SK-N-MC (cell line): Measurements from ENCODE around the gene IQCN.

Source experiments
- DNase-seq: peaks from one replicate; pipeline ENCODE4 v3.0.0-alpha.2; 2011; ENCODE audit warnings: low read depth, low spot score
- H3K27ac ChIP-seq: fragments of 200-600 bp; sonication (generic); 2 replicates; pipeline ENCODE4 v1.5.1; 2016; ENCODE audit warnings: mixed run types
- H3K36me3 ChIP-seq: fragments of 200-600 bp; sonication (generic); 2 replicates; pipeline ENCODE4 v1.6.1; 2017; ENCODE audit warnings: antibody characterized with exemption, low read length, mixed read lengths; ENCODE audit not compliant: insufficient read depth
- H3K4me3 ChIP-seq: fragments of 200-600 bp; sonication (generic); 2 replicates; pipeline ENCODE4 v1.5.1; 2016
- H3K9ac ChIP-seq: fragments of 200-600 bp; sonication (generic); 2 replicates; pipeline ENCODE4 v1.8.0; 2017; ENCODE audit warnings: mixed run types, mixed read lengths; ENCODE audit not compliant: insufficient read length
- H3K9me3 ChIP-seq: fragments of 200-600 bp; sonication (generic); 2 replicates; pipeline ENCODE4 v1.6.1; 2017; ENCODE audit warnings: low read depth, mild to moderate bottlenecking, antibody characterized with exemption, low read length, moderate library complexity, mixed read lengths
- EZH2 ChIP-seq: fragments of 200-600 bp; sonication (generic); IDR thresholded peaks from one replicate; pipeline ENCODE4 v1.6.1; 2017; ENCODE audit warnings: antibody characterized with exemption
- FOXP2 ChIP-seq: optimal IDR thresholded peaks from 2 replicates; pipeline ENCODE3; 2011; ENCODE audit warnings: mild to moderate bottlenecking, moderate library complexity; ENCODE audit not compliant: insufficient read depth; ENCODE audit errors: extremely low read length, control extremely low read depth
- POLR2AphosphoS5 ChIP-seq: IDR thresholded peaks from 2 replicates; pipeline ENCODE4 v1.6.1; 2012; ENCODE audit warnings: mild to moderate bottlenecking, low read depth, low read length, borderline replicate concordance

IQCN gene

DNA sequence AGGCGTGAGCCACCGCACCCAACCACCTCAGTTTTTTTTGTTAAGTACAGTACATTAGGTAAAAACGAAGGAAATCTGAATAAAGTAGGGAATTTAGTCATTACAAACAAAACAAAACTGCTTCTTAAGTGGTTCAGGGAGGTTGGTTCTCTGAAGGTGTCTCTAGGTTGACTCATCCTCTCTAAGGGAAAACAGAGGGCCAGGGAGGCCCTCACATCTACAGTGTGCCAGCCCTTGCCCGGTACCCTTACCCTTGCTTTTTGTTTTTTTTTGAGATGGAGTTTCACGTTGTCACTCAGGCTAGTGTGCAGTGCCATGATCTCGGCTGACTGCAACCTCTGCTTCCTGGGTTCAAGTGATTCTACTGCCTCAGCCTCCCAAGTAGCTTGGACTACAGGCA, 24.3 kb upstream of the IQCN start:
- Histone ChIP-seq H3K27ac (no peak overlapping the region), H3K4me3 (no peak overlapping the region), H3K9ac (no peak overlapping the region), H3K36me3 (no peaks in the 10 kb centered on the region), H3K9me3 (no peaks in the 10 kb centered on the region)
- no peak for TF ChIP-seq EZH2
- no peak for DNase-seq

DNA sequence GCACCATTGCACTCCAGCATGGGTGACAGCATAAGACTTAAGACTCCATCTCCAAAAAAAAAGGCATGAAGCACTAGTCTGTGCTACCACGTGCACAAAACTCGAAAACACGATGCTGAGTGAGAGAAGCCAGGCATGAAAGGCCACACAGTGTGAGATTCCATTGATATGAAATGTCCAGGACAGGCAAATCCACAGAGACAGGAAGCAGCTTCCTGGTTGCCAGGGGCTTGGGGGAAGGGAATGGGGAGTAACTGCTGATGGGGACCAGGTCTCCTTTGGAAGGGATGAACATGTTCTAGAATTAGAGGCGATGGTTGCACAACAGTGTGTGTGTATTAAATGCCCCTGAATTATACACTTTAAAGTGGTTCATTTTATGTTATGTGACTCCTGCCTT, 23.1 kb upstream of the IQCN start:
- H3K9me3 ChIP-seq: no peaks in the 10 kb centered on the region
- no peaks in the 10 kb centered on the region for H3K36me3 ChIP-seq
- no peak for TF ChIP-seq FOXP2
- TF ChIP-seq POLR2AphosphoS5: no peak
- no peak for TF ChIP-seq EZH2
- DNase-seq: no peak
- H3K4me3 ChIP-seq: no peak overlapping the region
- no peak overlapping the region for H3K27ac ChIP-seq
- H3K9ac ChIP-seq: no peak overlapping the region

DNA sequence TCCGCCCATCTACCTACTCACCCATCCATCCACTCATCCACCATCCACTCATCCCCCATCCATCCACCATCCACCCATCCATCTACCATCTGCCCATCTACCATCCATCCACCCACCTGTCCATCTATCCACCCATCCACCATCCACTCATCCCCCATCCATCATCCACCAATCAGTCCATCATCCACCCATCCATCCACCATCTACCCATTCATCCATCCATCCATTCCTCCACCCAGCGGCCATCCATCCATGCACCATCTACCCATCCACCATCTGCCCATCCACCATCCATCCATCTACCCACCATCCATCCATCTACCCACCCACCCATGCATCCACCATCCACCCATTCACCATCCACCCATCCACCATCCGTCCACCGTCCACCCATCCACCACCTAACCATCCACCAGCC, 20.8 kb upstream of the IQCN start:
- no peaks in the 10 kb centered on the region for H3K9me3 ChIP-seq
- H3K9ac ChIP-seq: no peak overlapping the region
- no peak overlapping the region for H3K4me3 ChIP-seq
- DNase-seq: no peak
- H3K27ac ChIP-seq: no peak overlapping the region
- no peaks in the 10 kb centered on the region for H3K36me3 ChIP-seq
- no peak for TF ChIP-seq EZH2
- TF ChIP-seq FOXP2: no peak
- no peak for TF ChIP-seq POLR2AphosphoS5

DNA sequence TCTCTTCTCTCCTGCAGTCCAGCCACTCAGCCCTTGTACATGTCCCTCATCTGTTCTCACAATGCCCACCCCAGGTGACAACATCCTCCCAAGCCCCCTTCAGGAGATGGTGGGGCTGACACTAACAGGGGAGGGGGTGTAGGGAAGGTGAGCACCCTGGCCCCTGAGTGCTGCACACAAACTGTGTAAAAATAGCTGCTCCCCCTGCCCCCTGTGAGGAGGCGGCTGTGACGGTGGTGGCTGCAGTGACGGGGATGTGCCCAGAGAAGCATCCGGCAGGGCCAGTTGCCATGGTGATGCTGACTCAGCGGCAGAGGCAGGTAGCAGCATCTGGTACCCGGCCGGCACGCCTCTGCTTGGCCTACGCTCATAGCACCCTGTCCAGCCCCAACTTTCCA, 20.2 kb upstream of the IQCN start:
- no peaks in the 10 kb centered on the region for H3K36me3 ChIP-seq
- H3K9me3 ChIP-seq: no peaks in the 10 kb centered on the region
- TF ChIP-seq FOXP2: no peak
- TF ChIP-seq POLR2AphosphoS5: no peak
- TF ChIP-seq EZH2: no peak
- DNase-seq: no peak
- no peak overlapping the region for H3K27ac ChIP-seq
- H3K4me3 ChIP-seq: no peak overlapping the region
- no peak overlapping the region for H3K9ac ChIP-seq

DNA sequence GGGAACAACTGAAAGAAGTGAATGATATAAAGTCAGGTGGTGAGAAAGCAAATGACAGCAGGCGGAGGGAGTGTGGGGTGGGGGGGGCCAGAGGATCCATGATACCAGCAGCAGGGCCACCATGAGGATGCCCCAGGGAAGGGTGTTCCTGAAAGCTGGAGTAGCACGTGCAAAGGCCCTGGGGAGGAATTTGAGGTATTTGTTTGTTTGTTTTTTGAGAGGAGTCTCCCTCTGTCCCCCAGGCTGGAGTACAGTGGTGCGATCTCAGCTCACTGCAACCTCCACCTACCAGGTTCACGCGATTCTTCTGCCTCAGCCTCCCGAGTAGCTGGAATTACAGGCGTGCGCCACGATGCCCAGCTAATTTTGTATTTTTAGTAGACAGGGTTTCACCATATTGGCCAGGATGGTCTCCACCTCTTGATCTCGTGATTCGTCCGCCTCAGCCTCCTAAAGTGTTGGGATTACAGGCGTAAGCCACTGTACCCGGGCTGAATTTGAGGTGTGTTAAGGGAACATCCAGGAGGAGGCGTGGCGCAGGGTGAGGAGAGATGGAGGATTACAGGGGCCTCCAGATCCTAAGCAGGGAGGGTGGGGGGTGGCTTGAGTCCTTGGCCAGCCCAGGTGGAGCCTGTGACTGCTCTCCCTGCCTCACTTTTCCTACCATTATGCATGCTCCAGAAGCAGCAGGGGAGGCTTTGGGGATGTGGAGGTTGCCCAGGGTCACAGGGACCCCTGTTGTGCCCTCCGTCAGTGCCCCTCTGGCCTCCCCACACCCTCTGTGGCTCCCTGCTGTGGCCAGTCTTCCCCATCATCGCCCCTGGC, 19.6 kb upstream of the IQCN start:
- Histone ChIP-seq H3K36me3 (no peaks in the 10 kb centered on the region), H3K27ac (peak overlapping the region; percentile 94; the same call in 1 of the 2 replicates), H3K9ac (no peak overlapping the region), H3K4me3 (no peak overlapping the region), H3K9me3 (no peaks in the 10 kb centered on the region)
- TF ChIP-seq FOXP2 (no peak), EZH2 (no peak), POLR2AphosphoS5 (no peak)
- no peak for DNase-seq

DNA sequence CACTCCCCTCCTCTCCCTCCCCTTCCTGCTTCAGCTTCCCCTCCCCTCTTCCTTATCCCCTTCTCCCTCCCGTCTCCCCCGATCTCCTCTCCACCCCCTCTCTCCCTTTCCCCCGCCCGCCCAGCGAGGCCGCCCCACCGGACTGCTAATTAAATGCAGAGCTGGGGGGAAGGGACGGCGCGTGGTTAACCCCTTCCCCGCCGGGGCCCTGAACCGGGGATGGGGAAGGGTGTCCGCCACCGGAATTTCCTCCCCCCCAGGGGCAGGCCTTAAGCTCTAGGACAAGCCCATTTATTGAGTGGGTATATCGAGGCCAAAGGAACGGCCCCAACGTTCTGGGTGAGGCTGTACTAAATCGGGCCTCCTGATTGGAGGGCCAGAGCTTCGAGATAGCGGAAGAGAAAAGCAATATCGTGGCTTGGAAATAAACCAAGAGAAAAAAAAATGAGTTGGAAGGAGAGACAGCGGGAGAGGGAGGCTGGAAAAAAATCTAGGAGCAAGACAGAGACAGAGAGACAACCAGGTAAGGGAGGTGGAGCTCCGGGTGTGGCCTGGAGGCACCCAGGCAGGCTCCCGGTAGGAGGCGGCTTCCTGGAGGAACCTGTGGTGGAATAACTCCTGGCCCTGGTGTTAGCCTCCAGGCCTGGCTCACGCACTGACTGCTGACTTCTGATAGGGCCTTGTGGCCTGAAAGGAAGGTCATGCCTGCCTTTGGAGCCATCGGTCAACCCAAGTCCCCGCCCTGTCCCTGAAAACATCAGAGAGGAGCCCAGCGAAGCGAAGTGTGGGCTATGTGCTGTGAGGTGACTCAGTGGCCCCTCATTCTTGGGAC, 18.8 kb upstream of the IQCN start:
- DNase-seq: no peak
- Histone ChIP-seq H3K36me3 (no peaks in the 10 kb centered on the region), H3K9ac (no peak overlapping the region), H3K27ac (peak overlapping the region; percentile 94), H3K4me3 (peak overlapping the region; percentile 80), H3K9me3 (no peaks in the 10 kb centered on the region)
- no peak for TF ChIP-seq POLR2AphosphoS5
- TF ChIP-seq EZH2: no peak
- TF ChIP-seq FOXP2: no peak

DNA sequence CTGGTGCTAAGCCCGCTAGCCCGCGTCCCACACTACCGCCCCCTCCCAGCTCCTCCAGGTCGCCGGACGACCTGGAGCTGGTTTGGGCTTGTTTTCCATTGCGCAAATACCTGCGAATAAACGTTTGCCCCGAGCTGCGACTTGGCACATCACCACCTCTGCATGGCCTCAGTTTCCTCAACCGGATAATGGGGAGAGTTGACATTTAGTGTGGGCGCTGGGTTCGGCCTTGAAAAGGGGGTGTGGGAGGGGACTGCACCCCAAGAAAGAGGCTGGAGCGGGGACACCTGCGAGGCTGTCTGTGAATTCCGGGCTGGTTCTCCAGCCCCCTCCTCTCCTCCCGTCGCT, 18.2 kb upstream of the IQCN start:
- TF ChIP-seq EZH2 (no peak), POLR2AphosphoS5 (0 out of 2 replicates have a peak, but pooled peaks have one; percentile 18), FOXP2 (no peak)
- Histone ChIP-seq H3K9ac (peak overlapping the region; percentile 89), H3K36me3 (no peaks in the 10 kb centered on the region), H3K27ac (peak overlapping the region; percentile 94), H3K4me3 (peak overlapping the region; percentile 80), H3K9me3 (no peaks in the 10 kb centered on the region)
- no peak for DNase-seq

DNA sequence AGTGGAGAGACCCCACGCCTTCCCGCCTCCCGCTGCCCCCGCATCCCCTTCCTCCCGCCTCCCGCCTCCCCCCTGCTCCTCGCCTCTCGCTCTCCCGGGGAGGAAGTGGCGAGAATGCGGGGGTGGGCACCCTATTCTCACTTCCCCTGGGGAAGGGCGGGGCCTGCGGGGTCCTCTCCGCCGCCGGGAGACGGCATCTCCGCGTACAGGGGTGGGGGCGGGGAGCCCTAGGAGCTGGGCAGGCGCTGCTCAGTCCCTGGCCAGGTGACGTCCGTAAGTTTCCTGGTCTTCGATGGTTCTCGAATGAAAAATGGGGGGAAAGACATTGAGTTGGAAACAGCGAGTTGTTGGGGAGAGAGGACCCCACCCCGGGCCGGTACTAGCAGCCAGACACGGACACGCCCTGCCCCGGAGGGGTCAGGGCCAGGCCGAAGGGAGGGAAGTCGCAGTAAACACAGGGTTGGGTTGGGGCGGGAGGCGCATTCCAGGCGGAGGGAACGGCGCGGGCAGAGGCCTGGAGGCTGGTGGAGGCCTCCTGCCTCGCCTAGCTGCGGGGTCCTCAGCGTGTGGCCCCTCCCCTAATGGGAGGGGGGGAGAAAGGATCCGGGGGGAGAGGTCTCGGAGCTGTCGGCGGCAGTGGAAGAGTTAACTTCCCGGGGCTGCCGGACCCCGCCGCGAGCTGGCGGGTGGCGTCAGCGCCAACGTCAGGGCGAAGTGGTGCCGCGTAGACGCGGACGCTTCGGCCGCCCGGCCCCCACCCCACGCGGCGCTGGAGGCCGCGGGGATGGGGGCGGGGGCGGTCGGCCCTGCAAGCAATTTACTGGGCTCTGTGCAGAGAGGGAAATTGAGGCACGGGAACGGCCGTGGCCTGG, 17.6 kb upstream of the IQCN start:
- TF ChIP-seq EZH2 (no peak), FOXP2 (peak; percentile 13), POLR2AphosphoS5 (peak; percentile 42)
- Histone ChIP-seq H3K9ac (peak overlapping the region; percentile 89), H3K27ac (peak overlapping the region; percentile 94)

More for the DNA sequence above, 17.6 kb upstream of the IQCN start:
- DNase-seq: no peak
- Histone ChIP-seq H3K4me3 (peak overlapping the region; percentile 80), H3K36me3 (no peaks in the 10 kb centered on the region), H3K9me3 (no peaks in the 10 kb centered on the region)
